ENCODE data around the gene GBF1.

- TF ChIP-seq, protein P1, sequence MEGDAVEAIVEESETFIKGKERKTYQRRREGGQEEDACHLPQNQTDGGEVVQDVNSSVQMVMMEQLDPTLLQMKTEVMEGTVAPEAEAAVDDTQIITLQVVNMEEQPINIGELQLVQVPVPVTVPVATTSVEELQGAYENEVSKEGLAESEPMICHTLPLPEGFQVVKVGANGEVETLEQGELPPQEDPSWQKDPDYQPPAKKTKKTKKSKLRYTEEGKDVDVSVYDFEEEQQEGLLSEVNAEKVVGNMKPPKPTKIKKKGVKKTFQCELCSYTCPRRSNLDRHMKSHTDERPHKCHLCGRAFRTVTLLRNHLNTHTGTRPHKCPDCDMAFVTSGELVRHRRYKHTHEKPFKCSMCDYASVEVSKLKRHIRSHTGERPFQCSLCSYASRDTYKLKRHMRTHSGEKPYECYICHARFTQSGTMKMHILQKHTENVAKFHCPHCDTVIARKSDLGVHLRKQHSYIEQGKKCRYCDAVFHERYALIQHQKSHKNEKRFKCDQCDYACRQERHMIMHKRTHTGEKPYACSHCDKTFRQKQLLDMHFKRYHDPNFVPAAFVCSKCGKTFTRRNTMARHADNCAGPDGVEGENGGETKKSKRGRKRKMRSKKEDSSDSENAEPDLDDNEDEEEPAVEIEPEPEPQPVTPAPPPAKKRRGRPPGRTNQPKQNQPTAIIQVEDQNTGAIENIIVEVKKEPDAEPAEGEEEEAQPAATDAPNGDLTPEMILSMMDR (IDR thresholded peaks at IDR 0.05), result no peak
- TF ChIP-seq POLR2A (IDR thresholded peaks at IDR 0.05), result no peak
Observed at GRCh38 chr10:102332772-102333171, 87.4 kb downstream of the GBF1 start.

All from right lobe of liver (tissue), 4 donors.